ENCODE data around the gene OR14C36. TPM values are rescaled to one million over a fixed set of nuclear protein-coding genes. Genes with fewer than 3 reads are reported as not detected.

The OR14C36 gene
- total RNA-seq, 1 donor from 2014 or later = not detected

DNA sequence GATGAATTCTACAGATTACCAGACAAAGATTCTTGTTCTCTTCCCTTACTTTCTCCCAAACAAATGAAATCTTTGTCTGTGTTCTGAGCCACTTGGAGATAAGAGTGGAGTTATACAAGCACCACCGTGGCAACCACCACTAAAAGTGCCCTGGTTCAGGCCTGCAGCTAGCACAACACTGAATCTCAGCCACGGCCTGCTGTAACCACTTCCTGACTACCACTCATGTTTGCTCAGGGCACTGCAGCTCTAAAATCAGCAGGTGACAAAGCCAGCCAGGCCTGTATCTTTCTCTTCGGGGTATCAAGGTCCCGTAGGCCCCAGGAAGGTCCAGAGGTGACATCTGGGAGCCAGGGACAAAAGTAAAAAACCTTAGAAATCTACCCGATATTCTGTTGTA is 23.8 kb downstream of the OR14C36 start:
- TF ChIP-seq, protein P1, sequence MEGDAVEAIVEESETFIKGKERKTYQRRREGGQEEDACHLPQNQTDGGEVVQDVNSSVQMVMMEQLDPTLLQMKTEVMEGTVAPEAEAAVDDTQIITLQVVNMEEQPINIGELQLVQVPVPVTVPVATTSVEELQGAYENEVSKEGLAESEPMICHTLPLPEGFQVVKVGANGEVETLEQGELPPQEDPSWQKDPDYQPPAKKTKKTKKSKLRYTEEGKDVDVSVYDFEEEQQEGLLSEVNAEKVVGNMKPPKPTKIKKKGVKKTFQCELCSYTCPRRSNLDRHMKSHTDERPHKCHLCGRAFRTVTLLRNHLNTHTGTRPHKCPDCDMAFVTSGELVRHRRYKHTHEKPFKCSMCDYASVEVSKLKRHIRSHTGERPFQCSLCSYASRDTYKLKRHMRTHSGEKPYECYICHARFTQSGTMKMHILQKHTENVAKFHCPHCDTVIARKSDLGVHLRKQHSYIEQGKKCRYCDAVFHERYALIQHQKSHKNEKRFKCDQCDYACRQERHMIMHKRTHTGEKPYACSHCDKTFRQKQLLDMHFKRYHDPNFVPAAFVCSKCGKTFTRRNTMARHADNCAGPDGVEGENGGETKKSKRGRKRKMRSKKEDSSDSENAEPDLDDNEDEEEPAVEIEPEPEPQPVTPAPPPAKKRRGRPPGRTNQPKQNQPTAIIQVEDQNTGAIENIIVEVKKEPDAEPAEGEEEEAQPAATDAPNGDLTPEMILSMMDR (IDR thresholded peaks at IDR 0.05) = no peak
- peaks cover 75% of the 10 kb centered on the region for H3K9me3 Mint-ChIP-seq (ENCODE audit: low read depth)
- H3K27me3 Mint-ChIP-seq (ENCODE audit: low read depth) = no peaks in the 10 kb centered on the region
- no peaks in the 10 kb centered on the region for H3K36me3 Mint-ChIP-seq (ENCODE audit: low read depth)
- DNase-seq (ENCODE audit: low spot score) = no peak
- no peak overlapping the region for H3K27ac Mint-ChIP-seq (ENCODE audit: unreplicated experiment)
- H3K4me1 Mint-ChIP-seq (ENCODE audit: low read depth) = no peaks in the 10 kb centered on the region
- no peak overlapping the region for H3K4me3 Mint-ChIP-seq (ENCODE audit: unreplicated experiment)

DNA sequence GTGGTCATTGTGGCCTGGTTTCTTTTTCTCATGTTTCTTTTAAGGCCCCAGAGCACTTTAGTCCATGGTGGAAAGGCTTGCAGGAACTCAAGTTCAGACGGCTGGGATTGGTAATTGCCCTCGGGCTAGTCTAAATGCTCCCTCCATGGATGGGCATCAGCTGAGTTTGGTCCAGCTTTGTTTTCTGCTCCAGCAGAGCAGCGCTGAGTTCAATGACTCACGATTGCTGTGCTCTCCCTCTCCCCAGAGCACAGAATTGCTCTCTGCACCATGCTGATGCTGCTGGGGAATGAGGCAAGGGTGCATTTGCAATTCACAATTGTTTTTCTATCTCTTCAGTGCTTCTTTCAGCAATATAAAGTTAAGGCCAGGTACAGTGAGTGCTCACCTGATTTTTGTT is 25.2 kb downstream of the OR14C36 start:
- Mint-ChIP-seq H3K9me3 (ENCODE audit: low read depth) (peaks cover 75% of the 10 kb centered on the region), H3K27me3 (ENCODE audit: low read depth) (no peaks in the 10 kb centered on the region), H3K4me1 (ENCODE audit: low read depth) (no peaks in the 10 kb centered on the region), H3K27ac (ENCODE audit: unreplicated experiment) (no peak overlapping the region), H3K4me3 (ENCODE audit: unreplicated experiment) (no peak overlapping the region), H3K36me3 (ENCODE audit: low read depth) (no peaks in the 10 kb centered on the region)
- TF ChIP-seq, protein P1 (IDR thresholded peaks at IDR 0.05) = no peak
- no peak for DNase-seq (ENCODE audit: low spot score)

DNA sequence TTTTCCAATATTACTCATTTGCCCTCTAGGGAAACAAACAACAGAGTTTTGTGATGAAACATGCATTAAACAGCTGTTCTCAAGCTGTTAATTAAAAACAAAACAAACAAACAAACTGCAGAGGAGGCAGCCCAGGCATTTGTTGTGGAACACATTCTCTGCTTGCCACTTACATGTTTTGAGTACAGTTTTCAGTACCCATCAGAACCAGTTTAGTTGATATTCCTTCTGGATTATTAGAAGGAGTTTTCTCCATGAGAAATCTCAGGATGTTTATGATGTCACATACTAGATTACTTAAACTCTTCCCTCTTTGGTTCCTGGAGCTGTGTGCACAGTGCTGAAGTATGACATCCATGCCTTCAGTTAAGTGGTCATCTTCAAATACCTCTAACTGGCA is 26.9 kb downstream of the OR14C36 start, which contains the start of gene OR2T6:
OR2T6 (plus strand) TSS at position 301 of the 400 bp plus-strand sequence. CDS start 11,863 bp downstream, outside the sequence.
- no peak for DNase-seq (ENCODE audit: low spot score)
- H3K9me3 Mint-ChIP-seq (ENCODE audit: low read depth) = peaks cover 62% of the 10 kb centered on the region
- no peak within 1 kb of the TSS for H3K27ac Mint-ChIP-seq (ENCODE audit: unreplicated experiment)
- H3K36me3 Mint-ChIP-seq (ENCODE audit: low read depth) = no peaks in the 10 kb centered on the region
- H3K4me1 Mint-ChIP-seq (ENCODE audit: low read depth) = no peaks in the 10 kb centered on the region
- no peaks in the 10 kb centered on the region for H3K27me3 Mint-ChIP-seq (ENCODE audit: low read depth)
- TF ChIP-seq, protein P1 (IDR thresholded peaks at IDR 0.05) = no peak
- H3K4me3 Mint-ChIP-seq (ENCODE audit: unreplicated experiment) = no peak within 1 kb of the TSS

DNA sequence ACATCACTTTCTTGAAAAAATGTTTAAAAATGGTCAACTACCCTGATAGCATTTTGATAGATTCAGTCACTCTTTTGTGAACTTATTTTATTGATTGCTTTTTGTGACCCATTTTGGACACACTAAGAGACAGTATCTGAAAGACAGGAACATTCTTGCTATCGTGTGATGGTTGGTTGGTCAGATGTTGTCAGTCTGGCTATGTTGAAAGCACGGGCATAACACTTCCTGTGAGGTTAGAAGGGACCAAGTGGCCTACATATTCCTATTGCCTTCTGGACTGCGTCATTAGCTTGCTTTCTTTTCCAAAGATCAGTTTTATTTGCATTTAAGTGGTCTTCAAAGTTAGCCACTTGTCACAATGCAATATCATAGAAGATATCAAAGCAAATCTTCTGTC is 28.3 kb downstream of the OR14C36 start:
- DNase-seq (ENCODE audit: low spot score) = no peak
- H3K27ac Mint-ChIP-seq (ENCODE audit: unreplicated experiment) = no peak overlapping the region
- TF ChIP-seq, protein P1 (IDR thresholded peaks at IDR 0.05) = no peak
- H3K4me3 Mint-ChIP-seq (ENCODE audit: unreplicated experiment) = no peak overlapping the region
- no peaks in the 10 kb centered on the region for H3K36me3 Mint-ChIP-seq (ENCODE audit: low read depth)
- no peaks in the 10 kb centered on the region for H3K27me3 Mint-ChIP-seq (ENCODE audit: low read depth)
- no peaks in the 10 kb centered on the region for H3K4me1 Mint-ChIP-seq (ENCODE audit: low read depth)
- H3K9me3 Mint-ChIP-seq (ENCODE audit: low read depth) = peaks cover 50% of the 10 kb centered on the region

DNA sequence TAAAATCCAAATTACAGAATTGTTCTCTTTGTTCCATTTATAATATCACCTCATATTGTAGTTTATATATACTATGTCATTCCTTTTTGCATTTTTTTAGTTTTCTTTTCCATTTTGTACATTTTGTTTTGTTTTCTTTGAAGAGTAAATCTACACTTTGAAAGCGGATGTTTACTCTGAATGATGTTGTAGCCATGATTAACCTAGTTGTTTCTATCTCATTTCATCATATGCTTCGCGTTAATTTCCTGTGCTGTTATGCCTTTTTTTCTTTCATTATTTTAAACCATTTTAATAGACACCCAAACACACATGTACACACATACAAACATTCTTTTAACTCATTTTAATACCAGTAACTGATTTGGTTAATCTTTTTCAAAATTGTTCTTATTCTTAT is 32.3 kb downstream of the OR14C36 start:
- Mint-ChIP-seq H3K27me3 (ENCODE audit: low read depth) (no peaks in the 10 kb centered on the region), H3K36me3 (ENCODE audit: low read depth) (no peaks in the 10 kb centered on the region), H3K4me3 (ENCODE audit: unreplicated experiment) (no peak overlapping the region), H3K27ac (ENCODE audit: unreplicated experiment) (no peak overlapping the region), H3K4me1 (ENCODE audit: low read depth) (no peaks in the 10 kb centered on the region), H3K9me3 (ENCODE audit: low read depth) (peaks cover 23% of the 10 kb centered on the region)
- DNase-seq (ENCODE audit: low spot score) = no peak
- TF ChIP-seq, protein P1 (IDR thresholded peaks at IDR 0.05) = no peak

All from chondrocyte (in vitro differentiated cells).